GM23338 (cell line): Measurements from ENCODE around the gene CEP192.

Experiments
- CREB1 ChIP-seq: fragments of 250-450 bp; sonication (Bioruptor Pico); IDR thresholded peaks from 2 replicates; pipeline ENCODE4 v1.5.0; 2020; ENCODE audit warnings: low read depth, mild to moderate bottlenecking, moderate library complexity
- CTCF ChIP-seq, 2 experiments: fragments of 200-600 bp in 1 of 2; sonication (generic) in 1 of 2; conservative IDR thresholded peaks; 2 replicates each; pipeline versions ENCODE4 v1.5.1 to v1.6.1; 2016 to 2017; ENCODE audit warnings: antibody characterized with exemption in 2 of 2, low read depth in 2 of 2, mild to moderate bottlenecking in 2 of 2, moderate library complexity in 1 of 2
- EZH2 ChIP-seq: fragments of 200-600 bp; sonication (generic); IDR thresholded peaks from one replicate; pipeline ENCODE4 v1.8.0; 2017; ENCODE audit warnings: antibody characterized with exemption, mild to moderate bottlenecking, low read depth; ENCODE audit not compliant: unreplicated experiment
- EZH2phosphoT487 ChIP-seq: fragments of 200-600 bp; sonication (generic); IDR thresholded peaks from one replicate; pipeline ENCODE4 v1.8.1; 2018; ENCODE audit warnings: antibody characterized with exemption; ENCODE audit not compliant: unreplicated experiment
- JUNB ChIP-seq: IDR thresholded peaks from one replicate; pipeline ENCODE4 v1.6.1; 2016; ENCODE audit warnings: antibody characterized with exemption; ENCODE audit not compliant: unreplicated experiment
- NANOG ChIP-seq: IDR thresholded peaks from 2 replicates; pipeline ENCODE4 v1.6.1; 2016; ENCODE audit warnings: antibody characterized with exemption, borderline replicate concordance
- POLR2AphosphoS5 ChIP-seq: IDR thresholded peaks from 2 replicates; pipeline ENCODE4 v1.6.1; 2016; ENCODE audit warnings: antibody characterized with exemption, low read depth
- STAT1 ChIP-seq: IDR thresholded peaks from one replicate; pipeline ENCODE4 v1.6.1; 2016; ENCODE audit warnings: antibody characterized with exemption; ENCODE audit not compliant: unreplicated experiment
- ZNF114 ChIP-seq: fragments of 250-450 bp; sonication (Bioruptor Pico); IDR thresholded peaks from 2 replicates; pipeline ENCODE4 v1.5.0; 2020; ENCODE audit warnings: mild to moderate bottlenecking, moderate library complexity
- ZNF331 ChIP-seq: fragments of 250-450 bp; sonication (Bioruptor Pico); IDR thresholded peaks from 2 replicates; pipeline ENCODE4 v1.5.0; 2020; ENCODE audit warnings: low read depth, mild to moderate bottlenecking, moderate library complexity
- TF ChIP-seq, protein P1 (sequence below): IDR thresholded peaks from one replicate; pipeline ENCODE4 v1.6.1; 2018; ENCODE audit warnings: antibody characterized with exemption; ENCODE audit not compliant: unreplicated experiment
- TF ChIP-seq, protein P2 (sequence below): IDR thresholded peaks from 2 replicates; pipeline ENCODE4 v1.6.1; 2016; ENCODE audit warnings: antibody characterized with exemption
- TF ChIP-seq, protein P3 (sequence below): fragments of 250-450 bp; sonication (Bioruptor Pico); IDR thresholded peaks from 2 replicates; pipeline ENCODE4 v1.5.0; 2020; ENCODE audit warnings: mild to moderate bottlenecking, moderate library complexity

DNA sequence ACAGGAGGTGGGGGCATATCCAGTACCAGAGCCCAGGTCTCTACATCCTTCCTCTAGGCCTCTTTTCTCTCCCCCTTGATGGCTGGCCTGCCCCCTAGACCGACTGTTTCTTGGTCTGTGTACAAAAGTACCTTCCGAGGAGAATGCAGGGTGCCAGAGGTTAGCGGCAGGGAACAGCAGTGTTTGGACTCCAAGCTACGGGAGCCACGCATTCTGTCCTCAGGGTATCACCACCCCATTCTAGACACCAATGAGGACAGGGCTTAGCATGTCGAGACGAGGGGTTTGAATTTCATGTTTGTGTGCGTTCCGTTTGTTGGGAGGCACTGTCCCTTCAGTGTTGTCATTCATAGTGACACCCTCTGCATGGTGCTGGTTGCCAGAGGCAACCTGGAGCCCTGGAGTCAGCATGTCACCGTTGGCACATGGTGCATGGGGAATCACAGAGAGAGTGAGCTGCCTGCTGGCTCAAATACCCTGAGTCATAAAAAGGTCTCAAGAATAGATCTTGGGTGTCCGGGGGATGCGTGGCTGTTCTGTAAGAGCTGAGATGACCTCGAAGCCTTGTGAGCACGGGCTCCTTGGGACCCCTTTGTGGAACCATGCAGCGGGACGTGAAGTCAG, 170.2 kb downstream of the CEP192 start:
- TF ChIP-seq CTCF (conservative IDR thresholded peaks at IDR 0.05; ENCODE audit: low read depth in 2 of 2) (no peak), EZH2 (no peak), EZH2phosphoT487 (no peak), POLR2AphosphoS5 (no peak), ZNF114 (CRISPR knock-in tag) (no peak), CREB1 (CRISPR knock-in tag) (no peak), STAT1 (no peak), NANOG (no peak), JUNB (no peak), ZNF331 (CRISPR knock-in tag) (no peak)
- TF ChIP-seq, protein P1, sequence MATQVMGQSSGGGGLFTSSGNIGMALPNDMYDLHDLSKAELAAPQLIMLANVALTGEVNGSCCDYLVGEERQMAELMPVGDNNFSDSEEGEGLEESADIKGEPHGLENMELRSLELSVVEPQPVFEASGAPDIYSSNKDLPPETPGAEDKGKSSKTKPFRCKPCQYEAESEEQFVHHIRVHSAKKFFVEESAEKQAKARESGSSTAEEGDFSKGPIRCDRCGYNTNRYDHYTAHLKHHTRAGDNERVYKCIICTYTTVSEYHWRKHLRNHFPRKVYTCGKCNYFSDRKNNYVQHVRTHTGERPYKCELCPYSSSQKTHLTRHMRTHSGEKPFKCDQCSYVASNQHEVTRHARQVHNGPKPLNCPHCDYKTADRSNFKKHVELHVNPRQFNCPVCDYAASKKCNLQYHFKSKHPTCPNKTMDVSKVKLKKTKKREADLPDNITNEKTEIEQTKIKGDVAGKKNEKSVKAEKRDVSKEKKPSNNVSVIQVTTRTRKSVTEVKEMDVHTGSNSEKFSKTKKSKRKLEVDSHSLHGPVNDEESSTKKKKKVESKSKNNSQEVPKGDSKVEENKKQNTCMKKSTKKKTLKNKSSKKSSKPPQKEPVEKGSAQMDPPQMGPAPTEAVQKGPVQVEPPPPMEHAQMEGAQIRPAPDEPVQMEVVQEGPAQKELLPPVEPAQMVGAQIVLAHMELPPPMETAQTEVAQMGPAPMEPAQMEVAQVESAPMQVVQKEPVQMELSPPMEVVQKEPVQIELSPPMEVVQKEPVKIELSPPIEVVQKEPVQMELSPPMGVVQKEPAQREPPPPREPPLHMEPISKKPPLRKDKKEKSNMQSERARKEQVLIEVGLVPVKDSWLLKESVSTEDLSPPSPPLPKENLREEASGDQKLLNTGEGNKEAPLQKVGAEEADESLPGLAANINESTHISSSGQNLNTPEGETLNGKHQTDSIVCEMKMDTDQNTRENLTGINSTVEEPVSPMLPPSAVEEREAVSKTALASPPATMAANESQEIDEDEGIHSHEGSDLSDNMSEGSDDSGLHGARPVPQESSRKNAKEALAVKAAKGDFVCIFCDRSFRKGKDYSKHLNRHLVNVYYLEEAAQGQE: no peak
- TF ChIP-seq, protein P2, sequence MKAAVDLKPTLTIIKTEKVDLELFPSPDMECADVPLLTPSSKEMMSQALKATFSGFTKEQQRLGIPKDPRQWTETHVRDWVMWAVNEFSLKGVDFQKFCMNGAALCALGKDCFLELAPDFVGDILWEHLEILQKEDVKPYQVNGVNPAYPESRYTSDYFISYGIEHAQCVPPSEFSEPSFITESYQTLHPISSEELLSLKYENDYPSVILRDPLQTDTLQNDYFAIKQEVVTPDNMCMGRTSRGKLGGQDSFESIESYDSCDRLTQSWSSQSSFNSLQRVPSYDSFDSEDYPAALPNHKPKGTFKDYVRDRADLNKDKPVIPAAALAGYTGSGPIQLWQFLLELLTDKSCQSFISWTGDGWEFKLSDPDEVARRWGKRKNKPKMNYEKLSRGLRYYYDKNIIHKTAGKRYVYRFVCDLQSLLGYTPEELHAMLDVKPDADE: no peak
- TF ChIP-seq, protein P3, sequence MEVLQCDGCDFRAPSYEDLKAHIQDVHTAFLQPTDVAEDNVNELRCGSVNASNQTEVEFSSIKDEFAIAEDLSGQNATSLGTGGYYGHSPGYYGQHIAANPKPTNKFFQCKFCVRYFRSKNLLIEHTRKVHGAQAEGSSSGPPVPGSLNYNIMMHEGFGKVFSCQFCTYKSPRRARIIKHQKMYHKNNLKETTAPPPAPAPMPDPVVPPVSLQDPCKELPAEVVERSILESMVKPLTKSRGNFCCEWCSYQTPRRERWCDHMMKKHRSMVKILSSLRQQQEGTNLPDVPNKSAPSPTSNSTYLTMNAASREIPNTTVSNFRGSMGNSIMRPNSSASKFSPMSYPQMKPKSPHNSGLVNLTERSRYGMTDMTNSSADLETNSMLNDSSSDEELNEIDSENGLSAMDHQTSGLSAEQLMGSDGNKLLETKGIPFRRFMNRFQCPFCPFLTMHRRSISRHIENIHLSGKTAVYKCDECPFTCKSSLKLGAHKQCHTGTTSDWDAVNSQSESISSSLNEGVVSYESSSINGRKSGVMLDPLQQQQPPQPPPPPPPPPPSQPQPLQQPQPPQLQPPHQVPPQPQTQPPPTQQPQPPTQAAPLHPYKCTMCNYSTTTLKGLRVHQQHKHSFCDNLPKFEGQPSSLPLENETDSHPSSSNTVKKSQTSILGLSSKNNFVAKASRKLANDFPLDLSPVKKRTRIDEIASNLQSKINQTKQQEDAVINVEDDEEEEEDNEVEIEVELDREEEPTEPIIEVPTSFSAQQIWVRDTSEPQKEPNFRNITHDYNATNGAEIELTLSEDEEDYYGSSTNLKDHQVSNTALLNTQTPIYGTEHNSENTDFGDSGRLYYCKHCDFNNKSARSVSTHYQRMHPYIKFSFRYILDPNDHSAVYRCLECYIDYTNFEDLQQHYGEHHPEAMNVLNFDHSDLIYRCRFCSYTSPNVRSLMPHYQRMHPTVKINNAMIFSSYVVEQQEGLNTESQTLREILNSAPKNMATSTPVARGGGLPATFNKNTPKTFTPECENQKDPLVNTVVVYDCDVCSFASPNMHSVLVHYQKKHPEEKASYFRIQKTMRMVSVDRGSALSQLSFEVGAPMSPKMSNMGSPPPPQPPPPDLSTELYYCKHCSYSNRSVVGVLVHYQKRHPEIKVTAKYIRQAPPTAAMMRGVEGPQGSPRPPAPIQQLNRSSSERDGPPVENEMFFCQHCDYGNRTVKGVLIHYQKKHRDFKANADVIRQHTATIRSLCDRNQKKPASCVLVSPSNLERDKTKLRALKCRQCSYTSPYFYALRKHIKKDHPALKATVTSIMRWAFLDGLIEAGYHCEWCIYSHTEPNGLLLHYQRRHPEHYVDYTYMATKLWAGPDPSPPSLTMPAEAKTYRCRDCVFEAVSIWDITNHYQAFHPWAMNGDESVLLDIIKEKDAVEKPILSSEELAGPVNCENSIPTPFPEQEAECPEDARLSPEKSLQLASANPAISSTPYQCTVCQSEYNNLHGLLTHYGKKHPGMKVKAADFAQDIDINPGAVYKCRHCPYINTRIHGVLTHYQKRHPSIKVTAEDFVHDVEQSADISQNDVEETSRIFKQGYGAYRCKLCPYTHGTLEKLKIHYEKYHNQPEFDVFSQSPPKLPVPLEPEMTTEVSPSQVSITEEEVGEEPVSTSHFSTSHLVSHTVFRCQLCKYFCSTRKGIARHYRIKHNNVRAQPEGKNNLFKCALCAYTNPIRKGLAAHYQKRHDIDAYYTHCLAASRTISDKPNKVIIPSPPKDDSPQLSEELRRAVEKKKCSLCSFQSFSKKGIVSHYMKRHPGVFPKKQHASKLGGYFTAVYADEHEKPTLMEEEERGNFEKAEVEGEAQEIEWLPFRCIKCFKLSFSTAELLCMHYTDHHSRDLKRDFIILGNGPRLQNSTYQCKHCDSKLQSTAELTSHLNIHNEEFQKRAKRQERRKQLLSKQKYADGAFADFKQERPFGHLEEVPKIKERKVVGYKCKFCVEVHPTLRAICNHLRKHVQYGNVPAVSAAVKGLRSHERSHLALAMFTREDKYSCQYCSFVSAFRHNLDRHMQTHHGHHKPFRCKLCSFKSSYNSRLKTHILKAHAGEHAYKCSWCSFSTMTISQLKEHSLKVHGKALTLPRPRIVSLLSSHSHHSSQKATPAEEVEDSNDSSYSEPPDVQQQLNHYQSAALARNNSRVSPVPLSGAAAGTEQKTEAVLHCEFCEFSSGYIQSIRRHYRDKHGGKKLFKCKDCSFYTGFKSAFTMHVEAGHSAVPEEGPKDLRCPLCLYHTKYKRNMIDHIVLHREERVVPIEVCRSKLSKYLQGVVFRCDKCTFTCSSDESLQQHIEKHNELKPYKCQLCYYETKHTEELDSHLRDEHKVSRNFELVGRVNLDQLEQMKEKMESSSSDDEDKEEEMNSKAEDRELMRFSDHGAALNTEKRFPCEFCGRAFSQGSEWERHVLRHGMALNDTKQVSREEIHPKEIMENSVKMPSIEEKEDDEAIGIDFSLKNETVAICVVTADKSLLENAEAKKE (CRISPR knock-in tag): no peak
